ENCODE data around the gene MPV17.
"Not testable (repeated sequence)": the region's sequence is repeated elsewhere in the genome, so short reads cannot be mapped to it uniquely, and the experiment has no call there.

The MPV17 gene

GRCh38 chr2:27322766-27323595 is at the start of gene MPV17:
MPV17 (minus strand) TSS chr2:27323097; CDS start chr2:27322517, 580 bp downstream.
- DNase-seq, result peak; percentile 85

GRCh38 chr2:27370816-27371620 is 48.1 kb upstream of the MPV17 start:
- peak; percentile 57 for DNase-seq

GRCh38 chr2:27370026-27370815 is 47.3 kb upstream of the MPV17 start, which contains the start of the genes EIF2B4 and SNX17:
EIF2B4 (minus strand) TSS chr2:27370338; CDS start chr2:27370314, 24 bp downstream.
SNX17 (plus strand) TSS chr2:27370616; CDS start chr2:27370744, 128 bp downstream.
- peak; percentile 99 for DNase-seq

GRCh38 chr2:27369471-27370025 is 46.7 kb upstream of the MPV17 start:
- DNase-seq, result no peak

GRCh38 chr2:27363933-27364332 is 41.0 kb upstream of the MPV17 start:
- no peak for DNase-seq

GRCh38 chr2:27362678-27363420 is 40.0 kb upstream of the MPV17 start:
- DNase-seq, result no peak

GRCh38 chr2:27356382-27357181 is 33.7 kb upstream of the MPV17 start, which contains the start of gene GTF3C2:
GTF3C2 (minus strand) TSS chr2:27356764; CDS start chr2:27343554, 13,210 bp downstream.
- peak; percentile 92 for DNase-seq

- no peak for DNase-seq
Measured at GRCh38 chr2:27356056-27356381, 33.1 kb upstream of the MPV17 start.

GRCh38 chr2:27354597-27354927 is 31.7 kb upstream of the MPV17 start:
- no peak for DNase-seq

- DNase-seq, result no peak
Measured at GRCh38 chr2:27353762-27354596, 31.1 kb upstream of the MPV17 start.

GRCh38 chr2:27353386-27353761 is 30.5 kb upstream of the MPV17 start:
- not testable (repeated sequence) for DNase-seq

- DNase-seq, result no peak
Measured at GRCh38 chr2:27351802-27352598, 29.1 kb upstream of the MPV17 start.

- no peak for DNase-seq
Measured at GRCh38 chr2:27350106-27350693, 27.3 kb upstream of the MPV17 start.

- no peak for DNase-seq
Measured at GRCh38 chr2:27347641-27348040, 24.7 kb upstream of the MPV17 start.

GRCh38 chr2:27336173-27336572 is 13.3 kb upstream of the MPV17 start:
- DNase-seq, result no peak

GRCh38 chr2:27335311-27335710 is 12.4 kb upstream of the MPV17 start:
- DNase-seq, result no peak

GRCh38 chr2:27324720-27325119 is 1.8 kb upstream of the MPV17 start:
- no peak for DNase-seq

GRCh38 chr2:27323596-27324285 is 844 bp upstream of the MPV17 start:
- DNase-seq, result no peak
